Measurements from ENCODE around the gene NID1.

- TF ChIP-seq CTCF (conservative IDR thresholded peaks at IDR 0.05; ENCODE audit: low read length), result no peak
- TF ChIP-seq EZH2phosphoT487 (IDR thresholded peaks at IDR 0.05; ENCODE audit: borderline replicate concordance, low read depth, low read length), result no peak
Observed at GRCh38 chr1:236016083-236016482, 48.8 kb downstream of the NID1 start.

Data from OCI-LY7 (cell line).